HEK293 (cell line): Measurements from ENCODE around the gene PDE11A.

Experiments
- CTCF ChIA-PET: fragments of 350-600 bp; formaldehyde crosslinking; extraction: SDS; loops from one replicate; lab custom pipeline; 2021; ENCODE audit warnings: antibody characterized with exemption; lab: Yijun Ruan, JAX
- POLR2A ChIA-PET: fragments of 300-600 bp; formaldehyde crosslinking; extraction: SDS; loops from one replicate; lab custom pipeline; 2020; ENCODE audit warnings: antibody characterized with exemption, inconsistent platforms; lab: Yijun Ruan, JAX
- H3K27ac ChIP-seq: fragments of 200-500 bp; sonication (Bioruptor generic); 2 replicates; pipeline ENCODE4 v1.5.1; 2014; ENCODE audit warnings: low read depth, low read length, control low read depth, inconsistent platforms; ENCODE audit errors: extremely low read depth
- H3K36me3 ChIP-seq, 2 experiments: fragments of 200-500 bp in 1 of 2; sonication (Bioruptor generic) in 1 of 2; 1 replicate in 1 of 2; 2 replicates in 1 of 2; pipeline ENCODE4 v1.5.1; 2014 to 2017; ENCODE audit warnings: inconsistent platforms in 2 of 2, low read length in 2 of 2; ENCODE audit not compliant: control insufficient read depth in 2 of 2, insufficient read depth in 1 of 2
- H3K4me1 ChIP-seq: fragments of 200-500 bp; sonication (Bioruptor generic); 2 replicates; pipeline ENCODE4 v1.5.1; 2014; ENCODE audit warnings: mild to moderate bottlenecking, low read length, inconsistent platforms; ENCODE audit not compliant: control insufficient read depth, insufficient read depth
- H3K4me3 ChIP-seq: 2 replicates; pipeline ENCODE4 v1.5.1; 2011; ENCODE audit warnings: low read depth, mild to moderate bottlenecking, control low read depth, low read length, moderate library complexity
- H3K9me3 ChIP-seq: fragments of 200-500 bp; sonication (Bioruptor generic); 2 replicates; pipeline ENCODE4 v1.5.1; 2014; ENCODE audit warnings: low read depth, low read length, inconsistent platforms; ENCODE audit not compliant: control insufficient read depth, insufficient read depth
- EGR2 ChIP-seq: fragments of 450-650 bp; formaldehyde crosslinking; IDR thresholded peaks from 2 replicates; pipeline ENCODE4 v1.5.1; 2016; ENCODE audit warnings: low read depth, missing biosample characterization, missing genetic modification characterization
- GFI1B ChIP-seq: fragments of 450-650 bp; formaldehyde crosslinking; IDR thresholded peaks from 2 replicates; pipeline ENCODE4 v1.5.1; 2016; ENCODE audit warnings: missing biosample characterization, missing genetic modification characterization
- GLI2 ChIP-seq: fragments of 450-650 bp; formaldehyde crosslinking; IDR thresholded peaks from 2 replicates; pipeline ENCODE4; 2017; ENCODE audit warnings: missing biosample characterization, missing genetic modification characterization, low read depth, borderline replicate concordance
- SP7 ChIP-seq: fragments of 450-650 bp; formaldehyde crosslinking; IDR thresholded peaks from 2 replicates; pipeline ENCODE4 v1.5.1; 2016; ENCODE audit warnings: missing biosample characterization, missing genetic modification characterization
- ZBTB48 ChIP-seq: fragments of 450-650 bp; formaldehyde crosslinking; IDR thresholded peaks from 2 replicates; pipeline ENCODE4 v1.5.1; 2016; ENCODE audit warnings: missing biosample characterization, missing genetic modification characterization
- ZFP3 ChIP-seq: fragments of 450-650 bp; formaldehyde crosslinking; IDR thresholded peaks from 2 replicates; pipeline ENCODE4 v1.5.1; 2016; ENCODE audit warnings: low read depth, missing biosample characterization, missing genetic modification characterization
- ZFP69B ChIP-seq: fragments of 450-650 bp; formaldehyde crosslinking; IDR thresholded peaks from 2 replicates; pipeline ENCODE4 v1.5.1; 2016; ENCODE audit warnings: missing biosample characterization, missing genetic modification characterization
- ZNF132 ChIP-seq: fragments of 450-650 bp; formaldehyde crosslinking; IDR thresholded peaks from 2 replicates; pipeline ENCODE4 v1.5.1; 2017; ENCODE audit warnings: missing biosample characterization, missing genetic modification characterization, borderline replicate concordance
- ZNF18 ChIP-seq: fragments of 450-650 bp; formaldehyde crosslinking; IDR thresholded peaks from 2 replicates; pipeline ENCODE4 v1.5.1; 2016; ENCODE audit warnings: missing biosample characterization, missing genetic modification characterization
- ZNF239 ChIP-seq: fragments of 450-650 bp; formaldehyde crosslinking; IDR thresholded peaks from 2 replicates; pipeline ENCODE4 v1.5.1; 2016; ENCODE audit warnings: missing biosample characterization, missing genetic modification characterization
- ZNF416 ChIP-seq: fragments of 450-650 bp; formaldehyde crosslinking; IDR thresholded peaks from 2 replicates; pipeline ENCODE4 v1.5.1; 2016; ENCODE audit warnings: missing biosample characterization, missing genetic modification characterization
- ZNF513 ChIP-seq: fragments of 450-650 bp; IDR thresholded peaks from 2 replicates; pipeline ENCODE4 v1.5.1; 2018; ENCODE audit warnings: missing biosample characterization, missing genetic modification characterization
- ZNF514 ChIP-seq: fragments of 450-650 bp; formaldehyde crosslinking; IDR thresholded peaks from 2 replicates; pipeline ENCODE4 v1.5.1; 2016; ENCODE audit warnings: missing biosample characterization, missing genetic modification characterization
- ZNF585B ChIP-seq: fragments of 450-650 bp; formaldehyde crosslinking; IDR thresholded peaks from 2 replicates; pipeline ENCODE4 v1.5.1; 2016; ENCODE audit warnings: missing biosample characterization, missing genetic modification characterization
- ZNF704 ChIP-seq: fragments of 450-650 bp; formaldehyde crosslinking; IDR thresholded peaks from 2 replicates; pipeline ENCODE4 v1.5.1; 2016; ENCODE audit warnings: missing biosample characterization, missing genetic modification characterization
- ZXDB ChIP-seq: fragments of 450-650 bp; formaldehyde crosslinking; IDR thresholded peaks from 2 replicates; pipeline ENCODE4 v1.5.1; 2016; ENCODE audit warnings: missing biosample characterization, missing genetic modification characterization
- TF ChIP-seq, protein P1 (sequence below): fragments of 450-650 bp; formaldehyde crosslinking; IDR thresholded peaks from 2 replicates; pipeline ENCODE4 v1.5.1; 2016; ENCODE audit warnings: missing biosample characterization, missing genetic modification characterization
- TF ChIP-seq, protein P2 (sequence below): fragments of 450-650 bp; formaldehyde crosslinking; IDR thresholded peaks from 2 replicates; pipeline ENCODE4 v1.5.1; 2017; ENCODE audit warnings: missing biosample characterization, missing genetic modification characterization

PDE11A gene

DNA sequence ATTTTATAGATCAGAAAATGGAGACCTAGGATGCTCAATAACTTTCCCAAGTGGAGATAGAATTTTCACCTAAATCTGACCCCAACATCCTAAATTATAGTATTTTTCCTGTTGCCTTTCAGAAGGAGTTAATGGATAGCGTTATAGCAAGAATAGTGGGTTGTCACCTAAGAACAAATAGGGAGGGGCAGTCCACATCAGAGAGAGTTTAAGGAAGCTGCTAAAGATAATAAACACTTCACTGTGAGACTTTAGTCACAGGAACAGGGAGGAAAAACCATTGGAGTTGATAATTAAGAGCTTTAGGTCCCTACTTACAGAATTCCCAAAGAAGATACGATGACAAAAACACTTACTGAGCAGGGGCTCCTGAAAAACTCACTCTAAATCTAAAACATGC, 229.4 kb downstream of the PDE11A start:
- Histone ChIP-seq H3K4me1 (no peaks in the 10 kb centered on the region), H3K9me3 (no peaks in the 10 kb centered on the region), H3K4me3 (no peak overlapping the region), H3K36me3 (no peaks in the 10 kb centered on the region), H3K27ac (no peak overlapping the region)
- POLR2A ChIA-PET: no interaction called here
- TF ChIP-seq ZNF416 (tag by site-specific recombination) (no peak), ZFP69B (no peak), SP7 (no peak), EGR2 (tag by site-specific recombination) (no peak), ZBTB48 (no peak), ZNF704 (no peak), ZXDB (tag by site-specific recombination) (no peak), GFI1B (tag by site-specific recombination) (no peak), ZNF18 (tag by site-specific recombination) (no peak)
- TF ChIP-seq, protein P1, sequence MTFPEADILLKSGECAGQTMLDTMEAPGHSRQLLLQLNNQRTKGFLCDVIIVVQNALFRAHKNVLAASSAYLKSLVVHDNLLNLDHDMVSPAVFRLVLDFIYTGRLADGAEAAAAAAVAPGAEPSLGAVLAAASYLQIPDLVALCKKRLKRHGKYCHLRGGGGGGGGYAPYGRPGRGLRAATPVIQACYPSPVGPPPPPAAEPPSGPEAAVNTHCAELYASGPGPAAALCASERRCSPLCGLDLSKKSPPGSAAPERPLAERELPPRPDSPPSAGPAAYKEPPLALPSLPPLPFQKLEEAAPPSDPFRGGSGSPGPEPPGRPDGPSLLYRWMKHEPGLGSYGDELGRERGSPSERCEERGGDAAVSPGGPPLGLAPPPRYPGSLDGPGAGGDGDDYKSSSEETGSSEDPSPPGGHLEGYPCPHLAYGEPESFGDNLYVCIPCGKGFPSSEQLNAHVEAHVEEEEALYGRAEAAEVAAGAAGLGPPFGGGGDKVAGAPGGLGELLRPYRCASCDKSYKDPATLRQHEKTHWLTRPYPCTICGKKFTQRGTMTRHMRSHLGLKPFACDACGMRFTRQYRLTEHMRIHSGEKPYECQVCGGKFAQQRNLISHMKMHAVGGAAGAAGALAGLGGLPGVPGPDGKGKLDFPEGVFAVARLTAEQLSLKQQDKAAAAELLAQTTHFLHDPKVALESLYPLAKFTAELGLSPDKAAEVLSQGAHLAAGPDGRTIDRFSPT (tag by site-specific recombination): no peak
- CTCF ChIA-PET: no interaction called here

DNA sequence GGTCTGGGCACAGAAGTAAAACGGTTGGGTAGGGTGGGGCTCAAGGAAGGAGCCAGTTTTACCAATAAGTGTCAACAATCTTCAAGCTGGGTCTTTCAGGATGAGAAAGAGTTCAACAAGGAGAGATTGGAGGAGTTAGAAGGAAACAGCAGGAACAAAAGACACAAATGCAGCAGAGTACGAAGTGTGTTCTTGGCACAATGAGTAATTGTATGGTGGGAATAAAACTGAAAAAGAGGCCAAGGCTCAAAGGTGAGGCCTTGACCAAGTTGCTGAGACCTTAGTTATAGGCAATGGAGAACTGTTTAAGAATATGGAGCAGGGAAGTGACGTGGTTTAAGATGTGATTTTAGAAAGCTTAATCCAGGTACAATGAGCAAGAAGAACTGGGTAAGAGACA, 230.3 kb downstream of the PDE11A start:
- H3K9me3 ChIP-seq: no peaks in the 10 kb centered on the region
- CTCF ChIA-PET: no interaction called here
- H3K36me3 ChIP-seq: no peaks in the 10 kb centered on the region
- H3K4me1 ChIP-seq: no peaks in the 10 kb centered on the region
- H3K4me3 ChIP-seq: no peak overlapping the region
- POLR2A ChIA-PET: no interaction called here
- no peak overlapping the region for H3K27ac ChIP-seq
- TF ChIP-seq ZNF132 (no peak), ZNF514 (tag by site-specific recombination) (no peak), ZNF239 (tag by site-specific recombination) (no peak), ZNF585B (tag by site-specific recombination) (no peak), GLI2 (no peak), ZNF18 (tag by site-specific recombination) (no peak), ZFP3 (tag by site-specific recombination) (no peak), ZNF704 (no peak), ZNF513 (tag by site-specific recombination) (no peak), EGR2 (tag by site-specific recombination) (no peak)
- TF ChIP-seq, protein P2, sequence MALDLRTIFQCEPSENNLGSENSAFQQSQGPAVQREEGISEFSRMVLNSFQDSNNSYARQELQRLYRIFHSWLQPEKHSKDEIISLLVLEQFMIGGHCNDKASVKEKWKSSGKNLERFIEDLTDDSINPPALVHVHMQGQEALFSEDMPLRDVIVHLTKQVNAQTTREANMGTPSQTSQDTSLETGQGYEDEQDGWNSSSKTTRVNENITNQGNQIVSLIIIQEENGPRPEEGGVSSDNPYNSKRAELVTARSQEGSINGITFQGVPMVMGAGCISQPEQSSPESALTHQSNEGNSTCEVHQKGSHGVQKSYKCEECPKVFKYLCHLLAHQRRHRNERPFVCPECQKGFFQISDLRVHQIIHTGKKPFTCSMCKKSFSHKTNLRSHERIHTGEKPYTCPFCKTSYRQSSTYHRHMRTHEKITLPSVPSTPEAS (tag by site-specific recombination): no peak
